ENCODE measurements around the gene STAG1.

- no peak for TF ChIP-seq CTCF (conservative IDR thresholded peaks at IDR 0.05 in 1 of 2, IDR thresholded peaks at IDR 0.05 in 1 of 2; ENCODE audit: low read depth in 1 of 2, low read length in 2 of 2)
- TF ChIP-seq EZH2 (IDR thresholded peaks at IDR 0.05; ENCODE audit: low read length, missing control alignments): no peak
Measured at GRCh38 chr3:136473716-136474326, 278.4 kb downstream of the STAG1 start.

All from fibroblast of lung (primary cell).